Mucosa of stomach (tissue), 1 donor: Measurements from ENCODE around the gene MCRIP2.
A peak's percentile ranks its signal among the peaks of the same experiment; 100 is the strongest.
"Not testable (repeated sequence)": the region's sequence is repeated elsewhere in the genome, so short reads cannot be mapped to it uniquely, and the experiment has no call there.

Experiments used
- H3K27me3 ChIP-seq: one replicate; pipeline ENCODE4 v1.7.0; 2013; ENCODE audit warnings: mild to moderate bottlenecking, low read length; ENCODE audit not compliant: control insufficient read depth, insufficient read depth
- H3K36me3 ChIP-seq: one replicate; pipeline ENCODE4 v1.7.0; 2013; ENCODE audit warnings: low read length; ENCODE audit not compliant: control insufficient read depth, insufficient read depth
- H3K4me1 ChIP-seq: one replicate; pipeline ENCODE4 v1.7.0; 2013; ENCODE audit warnings: mild to moderate bottlenecking, low read length; ENCODE audit not compliant: control insufficient read depth, insufficient read depth
- H3K4me3 ChIP-seq: one replicate; pipeline ENCODE4 v1.7.0; 2013; ENCODE audit warnings: low read length
- H3K9ac ChIP-seq: one replicate; pipeline ENCODE4 v1.7.0; 2013; ENCODE audit warnings: mild to moderate bottlenecking, low read length, moderate library complexity
- H3K9me3 ChIP-seq: one replicate; pipeline ENCODE4 v1.7.0; 2013; ENCODE audit warnings: mild to moderate bottlenecking, low read length, moderate library complexity; ENCODE audit not compliant: control insufficient read depth
- donor health status: Pancreatic carcinoma.

MCRIP2 gene

DNA sequence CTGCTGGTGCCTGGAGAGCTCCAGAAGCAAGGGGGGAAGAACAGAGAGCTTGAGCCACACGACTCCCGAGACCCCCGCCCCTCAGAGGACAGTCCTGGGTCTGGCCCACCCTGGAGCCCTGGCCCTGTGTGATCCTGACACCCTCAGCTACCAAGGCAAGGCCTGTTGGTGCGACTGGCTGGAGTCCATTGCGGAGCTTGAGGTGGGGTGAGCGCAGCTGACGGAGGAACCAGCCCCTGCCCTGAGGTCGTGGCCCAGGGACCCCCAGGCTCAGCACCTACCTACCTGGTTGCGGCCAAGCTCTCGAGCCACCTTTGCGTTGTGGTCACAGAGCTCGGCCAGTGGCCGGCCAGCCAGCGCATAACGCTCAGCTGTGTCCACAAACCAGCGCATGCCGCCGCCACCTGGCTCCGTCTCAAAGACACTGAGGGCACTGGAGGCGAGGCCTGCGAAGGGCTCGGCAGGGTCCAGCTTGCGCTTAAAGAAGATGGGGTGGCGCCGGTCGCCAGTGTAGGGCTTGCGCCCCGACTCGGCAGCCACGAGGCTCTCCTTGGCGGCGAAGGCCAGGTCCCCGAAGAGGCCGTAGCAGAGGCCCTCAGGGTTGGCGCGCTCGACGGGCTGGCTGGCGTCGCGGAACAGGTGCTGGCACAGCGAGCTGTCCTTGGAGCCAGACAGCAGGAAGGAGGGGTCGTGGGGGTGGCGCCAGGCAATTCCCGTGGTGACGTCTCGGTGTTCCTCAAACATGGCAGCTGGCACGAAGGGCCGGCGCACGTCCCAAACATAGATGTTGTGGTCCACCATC lies 45.0 kb downstream of the MCRIP2 start:
- Histone ChIP-seq H3K4me3 (no peak overlapping the region), H3K9me3 (no peaks in the 10 kb centered on the region), H3K4me1 (peaks cover 39% of the 10 kb centered on the region), H3K36me3 (peaks cover 14% of the 10 kb centered on the region), H3K9ac (no peak overlapping the region), H3K27me3 (no peaks in the 10 kb centered on the region)

DNA sequence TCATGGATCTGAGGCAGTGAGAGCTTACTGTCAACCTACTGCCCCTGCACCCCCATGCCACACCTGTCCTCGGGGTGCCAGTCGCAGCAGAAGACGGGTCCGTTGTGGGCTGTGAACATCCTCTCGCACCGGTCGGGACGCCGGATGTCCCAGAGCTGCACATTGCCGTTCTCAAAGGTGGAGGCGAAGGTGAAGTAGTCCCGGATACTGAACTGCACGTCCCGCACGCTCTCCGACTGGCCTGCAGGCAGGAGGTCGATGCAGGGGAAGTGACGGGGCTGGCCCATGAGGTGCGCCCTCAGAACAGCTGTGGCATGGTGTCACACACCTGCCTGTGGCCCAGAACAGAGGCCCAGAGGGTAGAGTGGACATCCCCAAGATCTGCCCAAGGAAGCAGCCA lies 45.9 kb downstream of the MCRIP2 start:
- no peak overlapping the region for H3K9ac ChIP-seq
- H3K4me3 ChIP-seq = no peak overlapping the region
- peaks cover 32% of the 10 kb centered on the region for H3K4me1 ChIP-seq
- no peaks in the 10 kb centered on the region for H3K9me3 ChIP-seq
- peaks cover 7% of the 10 kb centered on the region for H3K36me3 ChIP-seq
- peaks cover 6% of the 10 kb centered on the region for H3K27me3 ChIP-seq

DNA sequence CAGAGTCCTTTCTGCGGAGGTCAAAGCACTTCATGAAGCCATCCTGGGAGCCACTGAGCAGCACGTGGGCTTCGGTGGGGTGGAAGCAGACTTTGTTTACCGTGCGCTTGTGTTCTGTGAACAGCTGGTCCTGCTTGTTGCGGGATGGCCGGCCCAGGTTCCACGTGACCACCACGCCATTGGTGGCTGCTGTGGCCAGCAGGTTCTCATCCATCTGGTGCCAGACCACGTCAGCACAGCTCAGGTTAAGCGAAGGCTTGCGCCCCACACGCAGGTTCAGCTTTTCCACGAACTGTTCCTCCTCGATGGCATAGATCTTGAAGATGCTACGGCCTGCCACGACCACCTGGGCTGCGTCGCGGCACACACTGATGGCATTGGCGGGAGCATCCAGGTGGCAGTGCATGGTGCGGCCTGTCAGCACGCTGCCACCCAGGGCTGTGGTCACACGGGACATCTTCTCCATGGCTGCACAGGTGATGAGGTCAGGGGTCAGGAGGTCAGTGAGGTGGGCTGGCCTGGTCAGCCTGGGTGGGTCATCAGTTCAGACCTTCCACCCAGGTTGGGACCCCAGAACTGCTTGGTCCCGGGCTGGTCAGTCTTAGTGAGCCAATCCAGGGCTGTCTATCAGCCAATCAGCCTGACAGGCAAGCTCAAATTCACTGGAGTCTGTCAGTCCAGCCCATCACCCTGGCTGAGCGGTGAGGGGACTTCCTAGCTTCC lies 47.7 kb downstream of the MCRIP2 start:
- Histone ChIP-seq H3K4me3 (peak overlapping the region; percentile 48), H3K9me3 (no peaks in the 10 kb centered on the region), H3K9ac (peak overlapping the region; percentile 89), H3K4me1 (peaks cover 24% of the 10 kb centered on the region), H3K36me3 (no peaks in the 10 kb centered on the region), H3K27me3 (peaks cover 25% of the 10 kb centered on the region)

DNA sequence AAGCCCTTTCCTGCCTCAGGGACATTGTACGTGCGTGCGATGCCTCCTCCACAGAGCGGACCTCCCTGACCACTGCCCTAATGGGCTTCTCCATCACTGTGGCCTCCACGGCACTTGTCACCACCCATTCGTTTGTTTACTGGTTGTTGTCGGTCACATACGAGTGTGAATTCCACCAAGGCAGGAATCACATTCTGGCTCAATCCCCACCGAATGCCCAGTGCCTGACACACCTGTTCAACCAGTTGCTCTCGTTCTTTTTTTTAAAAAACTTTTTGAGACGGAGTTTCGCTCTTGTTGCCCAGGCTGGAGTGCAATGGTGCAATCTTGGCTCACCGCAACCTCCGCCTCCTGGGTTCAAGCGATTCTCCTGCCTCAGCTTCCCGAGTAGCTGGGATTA lies 49.6 kb downstream of the MCRIP2 start:
- not testable (repeated sequence) for H3K9me3 ChIP-seq, H3K36me3 ChIP-seq, H3K9ac ChIP-seq, H3K4me3 ChIP-seq
- Histone ChIP-seq H3K4me1 (peaks cover 33% of the 10 kb centered on the region), H3K27me3 (peaks cover 40% of the 10 kb centered on the region)

DNA sequence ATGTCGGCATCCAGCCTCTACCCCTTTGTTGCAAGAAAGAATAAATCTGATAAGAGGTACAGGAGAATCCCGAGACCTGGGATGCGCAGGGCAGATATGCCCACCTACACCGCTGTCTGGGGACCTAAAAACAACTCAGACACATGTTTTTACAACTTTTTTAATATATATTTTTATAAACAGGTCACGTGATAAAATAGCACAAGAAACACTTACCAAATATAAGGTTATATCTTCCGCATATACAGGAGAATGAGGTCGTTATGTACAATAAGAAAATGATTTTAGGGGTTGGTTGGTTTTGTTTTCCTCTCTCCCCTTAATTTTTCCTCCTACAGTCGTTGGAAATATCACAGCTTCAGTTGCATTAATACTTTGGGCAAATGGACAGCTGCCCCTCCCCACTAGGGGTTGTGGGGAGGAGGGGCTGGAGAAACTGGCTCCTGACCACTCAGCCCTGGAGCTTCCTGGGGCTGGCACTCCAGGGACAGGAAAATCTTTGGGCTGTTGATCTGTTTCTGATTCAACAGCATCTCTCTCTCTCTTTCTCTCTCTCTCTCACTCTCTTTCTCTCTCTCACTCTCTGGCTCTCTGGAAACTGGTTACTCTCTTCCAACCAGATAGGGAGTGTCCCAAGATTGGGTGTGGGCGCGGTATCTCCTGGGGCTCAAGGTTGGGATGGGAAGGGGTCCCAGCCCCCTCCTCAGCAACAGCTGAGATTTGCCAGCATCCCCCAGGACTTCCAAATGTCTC lies 50.9 kb downstream of the MCRIP2 start:
- Histone ChIP-seq H3K9me3 (no peaks in the 10 kb centered on the region), H3K4me3 (no peak overlapping the region), H3K36me3 (no peaks in the 10 kb centered on the region), H3K27me3 (peaks cover 42% of the 10 kb centered on the region), H3K9ac (no peak overlapping the region), H3K4me1 (peaks cover 33% of the 10 kb centered on the region)

DNA sequence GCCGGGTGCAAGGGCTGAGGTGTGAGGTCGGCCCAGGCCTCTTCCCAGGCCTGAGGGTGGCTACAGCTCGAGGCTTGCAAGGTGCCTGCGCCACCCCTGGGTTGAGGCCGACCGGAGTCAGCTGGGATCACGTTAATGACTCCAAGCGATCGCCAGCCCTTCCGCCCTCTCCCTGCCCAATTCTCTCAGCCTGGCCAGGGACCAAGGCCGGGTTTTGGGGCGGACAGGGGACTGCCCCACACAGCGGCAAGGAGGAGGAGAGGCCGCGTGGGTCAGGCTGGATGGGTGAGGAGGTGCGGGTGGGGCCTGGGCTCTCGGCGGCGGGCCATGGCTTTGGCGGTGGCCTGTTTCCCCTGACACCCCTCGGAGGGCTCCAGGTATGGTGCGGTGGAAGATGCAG lies 51.7 kb downstream of the MCRIP2 start:
- Histone ChIP-seq H3K9me3 (no peaks in the 10 kb centered on the region), H3K4me1 (peaks cover 33% of the 10 kb centered on the region), H3K27me3 (peaks cover 42% of the 10 kb centered on the region), H3K9ac (no peak overlapping the region), H3K4me3 (no peak overlapping the region), H3K36me3 (no peaks in the 10 kb centered on the region)

DNA sequence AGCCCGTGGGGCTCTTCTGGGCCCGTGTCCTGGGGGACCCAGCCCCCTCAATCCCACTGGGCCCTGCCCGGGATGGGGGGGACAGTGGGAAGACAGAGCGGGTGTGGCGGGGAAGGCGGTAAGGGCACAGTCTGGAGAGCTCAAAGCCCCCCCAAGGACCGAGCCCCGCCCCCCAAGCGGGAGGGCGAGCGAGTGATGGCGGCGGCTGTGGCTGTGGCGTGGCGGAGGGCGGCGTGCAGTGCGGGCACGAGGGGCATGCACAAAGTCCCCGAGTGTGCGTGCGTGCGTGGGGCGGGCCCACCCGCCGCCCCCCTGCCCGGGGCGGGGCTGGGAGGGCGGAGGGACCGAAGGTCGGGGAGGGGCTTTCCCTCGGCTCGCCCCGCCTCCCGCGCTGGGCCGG lies 52.1 kb downstream of the MCRIP2 start:
- Histone ChIP-seq H3K4me3 (no peak overlapping the region), H3K36me3 (no peaks in the 10 kb centered on the region), H3K27me3 (peaks cover 42% of the 10 kb centered on the region), H3K9ac (no peak overlapping the region), H3K4me1 (peaks cover 33% of the 10 kb centered on the region), H3K9me3 (no peaks in the 10 kb centered on the region)

DNA sequence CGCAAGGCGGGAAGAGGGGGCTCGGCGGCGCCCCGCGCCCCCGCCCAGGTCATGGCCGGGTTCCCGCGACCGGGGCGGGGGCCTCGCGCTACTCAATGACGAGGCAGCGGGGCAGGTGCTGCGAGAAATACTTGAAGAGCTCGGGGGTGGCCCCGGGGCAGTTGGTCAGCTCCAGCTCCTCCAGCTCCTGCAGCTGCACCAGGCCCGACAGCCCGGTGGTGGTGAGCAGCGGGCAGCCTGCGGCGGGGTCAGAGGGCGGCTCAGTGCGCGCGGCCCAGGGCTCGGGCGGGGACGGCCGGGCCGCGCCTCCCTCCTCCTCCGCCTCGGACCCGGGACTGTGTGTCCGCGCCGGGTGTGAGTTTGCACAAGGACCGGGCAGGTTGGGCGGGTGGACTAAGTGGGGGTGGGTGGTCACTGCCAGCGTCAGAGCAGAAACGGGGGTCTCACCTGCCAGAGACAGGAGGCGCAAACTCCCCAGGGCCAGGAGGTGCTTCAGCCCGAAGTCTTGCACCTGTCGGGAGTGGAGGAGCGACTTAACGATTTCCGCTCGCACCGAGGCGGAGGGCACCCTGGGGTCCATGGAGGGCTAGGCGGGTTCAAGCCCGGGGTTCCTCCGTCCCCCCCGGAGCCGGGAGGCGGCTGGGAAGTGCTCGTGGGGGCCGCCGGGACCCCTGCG lies 52.7 kb downstream of the MCRIP2 start:
- no peak overlapping the region for H3K4me3 ChIP-seq
- H3K27me3 ChIP-seq = peaks cover 47% of the 10 kb centered on the region
- peaks cover 28% of the 10 kb centered on the region for H3K4me1 ChIP-seq
- H3K9me3 ChIP-seq = no peaks in the 10 kb centered on the region
- H3K9ac ChIP-seq = no peak overlapping the region
- no peaks in the 10 kb centered on the region for H3K36me3 ChIP-seq

DNA sequence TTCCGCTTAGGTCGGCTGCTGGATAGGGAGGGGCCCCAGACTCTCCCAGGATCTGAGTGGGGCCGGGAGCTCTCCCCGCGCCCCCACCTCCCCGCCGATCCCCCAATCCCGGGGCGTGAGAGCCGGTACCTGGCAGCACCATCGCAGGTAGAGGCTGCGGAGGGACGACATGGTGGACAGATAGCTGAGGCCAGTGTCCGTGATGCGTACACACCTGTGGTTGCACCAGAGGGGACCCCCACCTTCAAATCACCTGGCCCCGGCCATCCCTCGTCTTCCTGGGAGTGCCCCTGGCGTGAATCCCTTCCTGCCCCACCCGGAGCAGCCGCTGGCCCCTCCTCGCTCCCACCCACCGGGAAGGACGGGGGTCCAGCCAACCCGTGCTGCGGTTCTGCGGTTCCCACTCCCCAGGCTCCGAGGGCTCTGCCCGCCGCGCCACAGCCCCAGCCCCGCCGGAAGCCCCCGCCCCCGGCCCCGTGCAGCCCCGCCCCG lies 53.3 kb downstream of the MCRIP2 start:
- no peak overlapping the region for H3K9ac ChIP-seq
- peaks cover 53% of the 10 kb centered on the region for H3K27me3 ChIP-seq
- no peak overlapping the region for H3K4me3 ChIP-seq
- peaks cover 22% of the 10 kb centered on the region for H3K4me1 ChIP-seq
- no peaks in the 10 kb centered on the region for H3K36me3 ChIP-seq
- no peaks in the 10 kb centered on the region for H3K9me3 ChIP-seq

DNA sequence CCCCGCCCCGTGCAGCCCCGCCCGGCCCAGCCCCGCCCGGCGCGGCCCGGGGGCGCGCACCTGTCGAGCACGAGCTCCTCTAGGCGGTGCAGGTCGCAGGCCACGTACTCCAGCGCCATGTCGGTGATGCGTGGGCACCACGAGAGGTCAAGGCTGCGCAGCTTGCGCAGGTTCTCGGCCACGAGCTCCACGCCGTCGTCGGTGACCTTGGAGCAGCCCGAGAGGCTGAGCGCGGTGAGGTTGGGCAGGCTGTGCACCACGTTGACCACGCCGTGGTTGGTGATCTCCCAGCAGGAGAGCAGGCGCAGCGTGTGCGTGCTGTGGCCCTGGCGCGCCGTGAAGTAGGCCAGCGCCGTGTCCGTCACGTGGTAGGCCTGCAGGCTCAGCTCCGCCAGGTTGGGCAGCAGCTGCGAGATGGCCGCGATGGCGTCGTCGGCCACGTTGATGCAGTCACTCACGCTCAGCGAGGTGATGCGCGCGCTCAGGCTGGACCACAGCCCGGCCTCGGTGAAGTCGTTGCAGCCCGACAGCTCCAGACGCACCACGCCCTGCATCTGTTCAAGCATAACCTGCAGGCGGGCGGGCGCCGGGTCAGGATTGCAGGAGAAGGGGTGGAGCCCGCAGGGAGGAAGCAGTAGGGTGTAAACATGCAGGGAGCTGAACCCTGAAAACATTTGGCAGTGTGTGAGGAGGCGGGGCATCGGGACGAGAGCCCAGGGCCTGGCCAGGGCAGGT lies 53.9 kb downstream of the MCRIP2 start:
- Histone ChIP-seq H3K27me3 (peaks cover 59% of the 10 kb centered on the region), H3K9ac (no peak overlapping the region), H3K9me3 (no peaks in the 10 kb centered on the region), H3K4me1 (peaks cover 19% of the 10 kb centered on the region), H3K36me3 (no peaks in the 10 kb centered on the region), H3K4me3 (no peak overlapping the region)
